SIG-M5 treated with dmso at 0.1 percent for 504 hours (cell line): Measurements from ENCODE around the gene COX7B2.

Source experiments
- DNase-seq: peaks from one replicate; lab custom pipeline; 2025; ENCODE audit not compliant: unreplicated experiment; lab: John Stamatoyannopoulos, UW

The COX7B2 gene

DNA sequence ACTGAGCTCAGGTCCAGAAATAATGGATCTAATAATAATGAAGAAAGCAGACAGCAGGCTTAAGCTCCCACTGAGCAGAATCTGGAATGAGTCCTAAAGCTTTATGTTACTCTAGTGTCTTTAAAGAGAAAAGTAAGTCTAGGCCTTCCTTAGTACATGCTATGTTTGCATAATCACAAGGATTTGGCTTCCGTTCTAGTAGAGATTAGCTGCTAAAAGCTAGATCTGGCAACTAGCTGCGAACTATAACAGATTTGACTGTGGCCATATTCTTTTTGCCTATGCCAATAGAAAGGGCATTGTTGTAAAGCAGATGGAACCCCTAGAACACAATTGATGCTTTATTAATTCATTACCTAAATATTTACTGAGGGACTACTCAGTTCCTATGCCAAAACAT lies 19.0 kb downstream of the COX7B2 start:
- no peak for DNase-seq

DNA sequence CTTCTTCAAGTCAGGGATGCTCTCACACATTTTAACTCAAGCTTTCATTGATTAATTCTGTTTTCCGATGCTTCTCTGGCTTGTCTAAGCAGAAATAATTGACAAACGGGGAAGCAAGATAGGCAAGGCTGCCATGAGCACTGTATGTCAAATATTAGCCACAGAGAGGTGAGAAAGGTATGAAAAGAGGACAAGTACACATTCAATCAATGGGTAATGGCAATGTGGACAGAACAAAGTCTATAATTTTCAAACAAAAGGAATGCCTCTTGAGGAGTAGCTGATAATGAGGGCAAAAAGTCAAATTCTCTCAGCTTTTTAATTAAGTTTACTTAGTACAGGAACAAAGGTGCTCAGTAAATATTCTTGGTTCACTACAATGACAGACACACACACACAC lies 19.6 kb downstream of the COX7B2 start:
- DNase-seq: no peak

DNA sequence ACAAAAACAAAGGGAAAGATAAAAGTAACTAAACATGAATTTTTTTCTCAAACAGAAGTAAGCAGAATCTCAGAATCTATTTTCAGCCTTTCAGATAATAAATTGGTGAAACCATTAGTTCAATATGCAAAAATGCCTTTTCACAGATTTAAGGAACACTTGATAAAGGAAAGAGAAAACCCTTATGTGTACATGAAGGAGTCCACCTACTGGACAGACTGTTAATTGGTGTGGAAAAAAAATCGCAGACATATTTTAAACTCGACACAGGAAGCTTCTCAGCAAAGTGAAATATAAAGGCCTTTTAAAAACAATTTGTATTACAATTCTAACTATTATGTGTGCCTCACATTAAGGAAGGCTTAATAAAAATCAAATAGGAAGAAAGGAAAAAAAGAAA lies 22.3 kb downstream of the COX7B2 start:
- DNase-seq: peak; percentile 5

DNA sequence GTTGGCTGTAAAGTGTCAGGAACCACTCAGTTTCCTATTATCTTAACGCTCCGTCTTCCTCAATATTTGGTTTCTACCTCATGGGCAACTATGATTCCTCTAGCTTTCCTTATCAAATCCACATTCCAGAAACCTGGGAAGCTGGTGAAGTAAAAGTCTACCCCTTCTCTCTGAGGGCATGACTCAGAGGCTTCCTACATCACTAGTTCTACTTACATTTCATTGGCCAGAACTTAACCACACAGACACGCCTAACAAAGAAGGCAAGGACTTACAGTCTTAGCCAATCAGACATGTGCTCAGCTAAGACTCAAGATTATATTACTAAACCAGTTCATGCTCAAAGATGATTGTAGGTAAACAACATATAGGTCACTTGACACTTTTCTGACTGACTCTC lies 30.4 kb downstream of the COX7B2 start:
- no peak for DNase-seq

DNA sequence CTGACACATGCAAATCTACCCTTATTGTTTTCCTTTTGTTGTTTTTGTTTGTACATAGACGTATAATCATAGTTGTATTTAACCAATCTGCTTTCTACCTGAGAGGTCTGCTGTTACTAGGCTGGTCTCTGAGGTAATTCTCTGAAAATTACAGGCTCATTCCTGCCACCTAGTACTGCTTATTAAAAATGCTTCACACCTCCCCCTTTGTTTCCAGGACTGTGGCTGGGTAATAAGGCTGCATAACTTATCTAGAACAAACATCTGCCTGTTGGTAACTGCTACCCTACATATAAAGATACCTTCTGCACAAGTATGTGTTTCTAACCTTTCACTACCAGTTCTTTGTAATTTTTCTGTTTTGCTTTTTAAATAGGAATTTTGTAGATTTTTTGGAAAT lies 34.2 kb downstream of the COX7B2 start:
- no peak for DNase-seq

DNA sequence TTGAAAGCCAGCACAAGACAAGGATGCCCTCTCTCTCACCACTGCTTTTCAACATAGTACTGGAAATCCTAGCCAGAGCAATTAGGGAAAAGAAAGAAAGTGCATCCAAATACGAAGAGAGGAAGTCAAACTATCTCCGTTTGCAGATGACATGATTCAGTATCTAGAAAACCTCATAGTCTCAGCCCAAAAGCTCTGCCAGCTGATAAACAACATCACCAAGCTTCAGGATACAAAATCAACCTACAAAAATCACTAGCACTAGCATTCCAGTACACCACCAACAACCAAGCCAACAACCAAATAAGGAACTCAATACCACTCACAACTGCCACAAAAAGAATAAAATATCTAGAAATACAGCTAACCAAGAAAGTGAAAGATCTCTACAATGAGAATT lies 38.6 kb downstream of the COX7B2 start:
- no peak for DNase-seq

DNA sequence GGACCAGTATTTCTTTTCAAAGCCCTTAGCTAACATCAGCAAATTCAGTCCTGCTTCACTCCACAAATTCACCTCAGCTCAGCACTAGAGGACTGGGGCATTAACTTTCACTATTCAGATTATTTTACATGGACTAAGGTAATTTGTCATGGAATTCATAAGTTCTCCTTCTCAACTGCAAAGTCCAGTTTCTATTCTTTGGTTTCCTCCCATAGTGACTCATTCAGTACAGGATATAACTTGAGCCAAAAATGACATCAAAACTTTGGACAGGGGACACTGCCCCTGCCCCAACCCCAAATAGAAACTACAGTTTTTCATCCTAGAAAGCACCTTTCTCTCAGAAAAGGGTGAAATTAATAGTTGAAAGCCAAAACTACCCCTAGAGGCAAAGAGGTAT lies 52.7 kb downstream of the COX7B2 start:
- no peak for DNase-seq

DNA sequence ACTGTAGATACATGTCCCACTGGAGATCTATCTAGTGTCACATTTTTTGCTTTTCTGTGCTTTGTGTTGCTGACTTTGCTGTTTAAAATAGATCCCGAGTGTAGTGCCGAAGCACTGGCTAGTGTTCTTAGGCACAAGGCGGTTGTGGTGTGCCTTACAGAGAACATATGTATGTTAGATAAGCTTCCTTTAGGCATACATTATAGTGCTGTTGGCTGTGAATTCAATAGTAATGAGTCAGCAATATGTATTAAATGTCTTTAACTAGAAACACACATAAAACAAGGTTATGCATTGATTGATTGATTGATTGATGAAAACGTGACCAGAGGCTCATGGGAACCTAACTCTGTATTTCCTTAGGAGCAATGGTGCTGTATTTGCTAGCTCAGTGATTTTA lies 56.2 kb downstream of the COX7B2 start:
- no peak for DNase-seq

DNA sequence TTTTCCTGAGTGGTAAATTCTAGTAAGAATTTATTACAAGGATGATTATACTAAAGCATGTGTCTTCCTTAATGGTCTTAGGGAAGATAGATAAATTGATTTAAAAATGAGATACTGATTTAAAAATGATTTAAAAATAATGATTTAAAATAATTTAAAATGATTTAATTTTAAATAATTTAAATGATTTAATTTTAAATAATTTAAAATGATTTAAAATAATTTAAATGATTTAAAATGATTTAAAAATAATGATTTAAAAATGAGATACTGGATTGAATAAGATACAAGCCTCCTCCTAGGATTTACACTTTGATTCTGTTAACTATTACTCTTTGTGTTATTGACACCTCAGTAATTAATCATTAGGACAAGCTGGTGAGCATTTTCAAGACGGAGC lies 59.0 kb downstream of the COX7B2 start:
- no peak for DNase-seq

DNA sequence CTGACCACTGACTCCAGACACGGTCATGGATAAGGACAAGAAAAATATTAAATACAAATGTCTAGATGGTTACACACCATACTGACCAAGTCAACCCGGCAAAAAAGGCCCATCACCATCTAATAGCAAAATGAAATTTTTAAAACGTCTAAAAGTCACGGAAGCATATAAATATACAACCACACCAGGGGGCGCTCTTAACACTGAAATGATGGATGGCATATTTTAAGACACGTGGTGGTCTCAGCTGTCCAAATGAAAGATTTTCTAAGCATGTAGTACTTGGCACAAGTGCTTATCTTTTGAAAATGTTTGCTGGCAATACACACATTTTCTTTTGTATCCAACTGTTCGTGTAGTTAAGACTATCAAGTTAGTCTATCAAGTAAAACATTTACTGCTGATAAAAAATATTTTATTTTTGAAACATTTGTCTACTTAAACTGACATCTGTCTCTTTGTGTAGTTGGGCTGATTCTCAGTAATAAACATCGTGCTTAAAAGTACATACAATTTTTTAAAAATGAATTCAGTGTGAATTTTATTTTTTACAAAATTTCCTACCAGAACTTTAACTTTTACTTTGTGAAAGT lies 64.6 kb downstream of the COX7B2 start:
- DNase-seq: peak; percentile 56

DNA sequence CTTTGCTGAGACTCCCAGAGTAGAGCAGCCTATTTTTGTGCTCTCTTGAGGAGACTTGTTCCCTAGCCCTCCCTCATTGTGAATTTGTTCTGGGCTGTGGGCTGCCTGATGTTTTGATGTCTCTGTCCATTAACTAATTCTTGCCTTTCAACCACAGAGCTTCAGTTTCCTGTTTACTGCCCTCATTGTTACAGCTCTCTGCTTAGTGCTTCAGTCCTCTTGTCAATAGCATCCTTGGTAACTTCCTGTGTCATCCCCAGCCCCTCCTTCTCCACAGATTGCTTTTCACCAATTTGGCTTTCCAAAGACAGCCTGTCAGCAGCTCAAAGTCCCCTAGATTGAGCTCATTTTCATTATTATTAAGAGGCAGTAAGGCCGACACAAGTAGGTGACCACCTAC lies 69.9 kb downstream of the COX7B2 start:
- no peak for DNase-seq

DNA sequence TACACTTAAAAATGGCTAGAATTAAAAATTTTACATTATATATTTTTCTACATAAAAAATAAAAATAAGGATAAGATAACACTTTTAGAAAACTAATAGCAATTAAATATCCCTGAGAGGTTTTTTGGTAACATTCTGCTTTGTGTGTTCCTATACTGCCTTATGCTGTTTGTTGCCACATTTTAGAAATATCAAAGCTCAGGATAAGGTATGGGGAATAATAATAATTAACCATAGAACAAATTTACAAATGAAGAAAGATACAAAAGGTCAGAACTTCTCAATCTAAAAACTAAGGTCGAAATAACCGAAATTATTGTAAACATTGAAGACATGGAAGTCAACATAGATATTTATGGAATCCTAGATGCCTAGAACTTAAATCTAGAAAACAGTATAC lies 71.4 kb downstream of the COX7B2 start:
- no peak for DNase-seq

DNA sequence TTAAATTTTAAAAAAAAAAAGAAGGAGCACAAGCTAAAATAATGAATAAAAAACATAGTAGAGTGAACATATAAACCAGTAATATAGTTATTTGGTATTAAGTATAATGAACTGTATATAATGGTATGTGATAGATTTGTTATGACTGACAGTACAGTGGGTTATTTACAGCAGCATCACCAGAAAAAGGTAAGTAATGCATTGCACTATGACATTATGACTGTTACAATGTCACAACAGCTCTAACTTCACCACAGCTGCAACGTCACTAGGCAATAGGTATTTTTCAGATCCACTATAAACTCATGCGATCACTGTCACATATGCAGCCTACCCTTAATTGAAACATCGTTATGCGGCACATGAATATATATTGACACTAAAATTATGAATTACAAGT lies 72.5 kb downstream of the COX7B2 start:
- no peak for DNase-seq

DNA sequence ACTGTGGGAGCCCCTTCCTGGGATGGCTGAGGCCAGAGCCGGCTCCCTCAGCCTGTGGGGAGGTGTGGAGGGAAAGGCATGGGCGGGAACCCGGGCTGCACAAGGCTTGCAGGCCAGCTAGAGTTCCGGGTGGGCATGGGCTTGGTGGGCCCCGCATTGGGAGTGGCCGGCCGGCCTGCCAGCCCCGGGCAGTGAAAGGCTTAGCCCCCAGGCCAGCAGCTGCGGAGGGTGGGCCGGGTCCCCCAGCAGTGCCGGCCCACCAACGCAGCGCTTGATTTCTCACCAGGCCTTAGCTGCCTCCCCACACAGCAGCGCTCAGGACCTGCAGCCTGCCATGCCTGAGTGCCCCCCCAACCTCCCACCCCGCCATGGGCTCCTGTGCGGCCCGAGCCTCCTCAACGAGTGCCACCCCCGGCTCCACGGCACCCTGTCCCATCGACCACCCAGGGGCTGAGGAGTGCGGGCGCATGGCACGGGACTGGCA lies 78.0 kb downstream of the COX7B2 start:
- no peak for DNase-seq

DNA sequence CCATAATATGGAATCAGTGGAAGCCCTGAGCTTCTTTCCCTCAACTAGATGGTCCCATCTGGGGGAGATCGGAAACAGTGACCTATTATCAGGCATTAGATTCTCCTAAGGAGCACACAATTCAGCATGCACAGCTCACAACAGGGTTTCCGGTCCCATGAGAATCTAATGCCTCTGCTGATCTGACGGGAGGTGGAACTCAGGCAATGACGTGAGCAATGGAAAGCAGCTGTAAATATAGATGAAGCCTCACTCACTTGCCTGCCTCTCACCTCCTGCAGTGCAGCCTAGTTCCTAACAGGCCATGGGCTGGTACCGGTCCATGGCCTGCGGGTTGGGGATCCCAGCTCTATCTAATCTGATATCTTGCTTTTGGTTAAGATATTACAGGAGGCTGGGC lies 88.9 kb downstream of the COX7B2 start:
- no peak for DNase-seq

DNA sequence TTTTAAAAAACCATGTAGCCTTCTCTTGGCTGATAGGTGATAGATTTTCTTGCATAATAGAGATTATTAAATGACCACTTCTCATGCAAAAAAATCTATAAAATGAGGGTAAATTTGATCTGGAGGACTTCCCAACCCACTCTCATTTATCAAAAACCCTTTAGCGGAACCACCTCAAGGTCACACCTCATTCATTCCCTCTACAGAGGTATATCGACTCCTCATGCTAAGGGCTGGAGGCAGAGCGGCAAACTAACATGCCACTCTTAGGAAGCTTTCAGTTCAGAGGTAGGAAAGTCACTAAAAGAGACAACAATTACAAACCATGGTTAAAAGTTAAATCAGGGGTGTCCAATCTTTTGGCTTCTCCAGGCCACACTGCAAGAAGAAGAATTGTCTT lies 90.0 kb downstream of the COX7B2 start:
- no peak for DNase-seq

DNA sequence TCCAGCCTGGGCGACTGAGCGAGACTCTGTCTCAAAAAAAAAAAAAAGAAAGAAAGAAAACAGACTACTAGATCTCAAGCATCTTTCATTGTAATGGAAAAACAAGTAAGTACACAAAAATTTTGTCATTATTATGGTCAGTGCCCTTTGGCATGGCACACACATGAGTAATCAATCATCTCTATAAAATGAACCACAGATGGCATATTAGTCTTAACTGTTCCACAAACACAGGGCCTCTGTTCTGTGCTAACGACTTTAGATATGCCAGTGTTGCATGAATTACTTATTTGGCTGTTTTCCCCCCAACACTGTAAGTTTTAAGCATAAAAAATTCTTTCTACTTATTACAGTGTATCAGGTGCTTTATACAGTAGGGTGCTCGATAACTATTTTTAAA lies 90.4 kb downstream of the COX7B2 start:
- DNase-seq: no peak

DNA sequence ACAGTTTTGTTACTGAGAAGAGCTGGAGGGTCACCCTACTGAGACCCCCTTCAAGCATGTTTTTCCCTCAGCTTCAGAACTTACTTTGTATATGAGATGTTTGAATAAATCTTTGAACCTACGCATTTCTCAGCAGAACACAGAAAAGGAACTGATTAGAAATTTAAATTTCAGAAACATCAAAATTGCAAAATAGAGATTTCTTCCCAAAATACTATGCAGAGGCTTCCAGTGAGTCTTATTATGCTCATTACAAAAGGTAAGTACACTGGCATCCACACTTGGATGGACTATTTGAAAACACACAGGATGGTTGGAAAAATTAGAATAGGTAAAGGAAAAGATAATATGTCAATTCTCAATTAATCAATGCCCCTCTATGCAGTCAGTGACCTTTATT lies 91.2 kb downstream of the COX7B2 start:
- DNase-seq: no peak

DNA sequence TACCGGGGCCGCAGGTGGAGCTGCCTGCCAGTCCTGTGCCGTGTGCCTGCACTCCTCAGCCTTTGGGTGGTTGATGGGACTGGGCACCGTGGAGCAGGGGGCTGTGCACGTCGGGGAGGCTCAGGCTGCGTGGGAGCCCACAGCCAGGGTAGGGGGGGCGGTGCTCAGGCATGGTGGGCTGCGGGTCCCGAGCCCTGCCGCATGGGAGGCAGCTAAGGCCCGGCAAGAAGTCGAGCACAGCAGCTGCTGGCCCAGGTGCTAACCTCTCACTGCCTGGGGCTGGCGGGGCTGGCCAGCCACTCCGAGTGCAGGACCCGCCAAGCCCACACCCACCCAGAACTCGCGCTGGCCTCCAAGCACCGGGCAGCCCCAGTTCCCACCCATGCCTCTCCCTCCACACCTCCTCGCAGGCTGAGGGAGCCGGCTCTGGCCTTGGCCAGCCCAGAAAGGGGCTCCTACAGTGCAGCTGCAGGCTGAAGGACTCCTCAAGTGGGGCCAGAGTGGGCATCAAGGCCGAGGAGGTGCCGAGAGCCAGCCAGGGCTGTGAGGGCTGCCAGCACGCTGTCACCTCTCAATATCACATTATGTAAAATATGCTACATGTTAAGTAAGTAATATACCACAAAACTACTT lies 104.1 kb downstream of the COX7B2 start:
- no peak for DNase-seq

DNA sequence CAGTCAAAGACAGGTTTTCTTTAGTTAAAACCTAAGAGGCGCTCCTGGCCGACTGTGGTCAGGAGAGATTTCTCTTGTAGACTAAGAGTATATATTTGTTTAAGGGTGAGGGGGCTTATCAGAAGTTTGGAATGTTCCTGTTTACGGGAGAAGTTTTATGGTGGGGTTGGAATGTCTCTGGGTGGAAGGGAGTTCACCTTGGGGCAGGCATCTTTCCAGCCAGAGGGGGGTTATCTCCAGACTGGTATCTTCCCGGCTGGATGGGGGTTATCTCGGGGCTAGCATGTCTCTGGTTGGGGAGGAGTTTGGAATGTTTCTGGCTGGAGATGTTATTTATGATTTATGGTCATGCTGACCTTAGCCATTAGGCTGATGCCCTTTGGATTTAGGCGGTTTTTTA lies 116.0 kb downstream of the COX7B2 start:
- DNase-seq: no peak

DNA sequence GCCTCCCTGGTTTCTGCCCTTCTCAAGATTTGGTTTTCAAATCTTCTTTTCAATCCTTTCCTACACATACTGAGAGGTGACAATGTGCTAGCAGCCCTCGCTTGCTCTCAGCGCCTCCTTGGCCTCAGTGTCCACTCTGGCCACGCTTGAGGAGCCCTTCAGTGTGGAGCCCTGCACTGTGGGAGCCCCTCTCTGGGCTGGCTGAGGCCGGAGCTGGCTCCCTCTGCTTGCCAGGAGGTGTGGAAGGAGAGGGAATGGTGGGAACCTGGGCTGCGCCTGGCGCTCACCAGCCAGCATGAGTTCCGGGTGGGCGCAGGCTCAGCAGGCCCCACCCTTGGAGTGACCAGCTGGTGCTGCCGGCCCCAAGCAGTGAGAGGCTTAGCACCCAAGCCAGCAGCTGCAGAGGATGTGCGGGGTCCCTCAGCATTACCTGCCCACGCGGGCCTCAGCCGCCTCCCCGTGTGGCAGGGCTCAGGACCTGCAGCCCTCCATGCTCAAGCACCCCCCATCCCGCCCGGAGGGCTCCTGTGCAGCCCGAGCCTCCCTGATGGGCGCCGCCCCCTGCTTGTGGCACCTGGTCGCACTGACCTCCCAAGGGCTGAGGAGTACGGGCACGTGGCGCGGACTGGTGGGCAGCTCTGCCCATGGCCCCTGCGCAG lies 127.5 kb downstream of the COX7B2 start:
- DNase-seq: no peak

DNA sequence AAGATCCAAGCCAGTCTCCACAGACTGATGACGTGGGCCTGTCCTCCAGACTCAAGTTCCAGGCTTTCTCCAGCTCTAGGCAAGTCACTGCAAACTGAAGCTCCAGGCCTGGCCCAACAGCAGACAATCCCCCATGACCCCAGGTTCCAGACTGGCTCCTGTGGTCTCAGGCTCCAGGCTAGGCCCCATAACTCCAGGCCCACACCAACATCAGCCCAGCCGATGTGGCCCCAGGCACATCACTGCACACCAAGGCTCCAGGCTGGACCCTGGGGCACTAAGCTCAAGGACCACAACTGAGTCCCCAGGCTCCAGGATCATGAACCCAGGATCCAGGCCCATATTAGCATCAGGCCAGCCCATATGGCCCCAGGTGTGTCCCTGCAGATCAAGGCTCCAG lies 143.6 kb downstream of the COX7B2 start:
- no peak for DNase-seq

DNA sequence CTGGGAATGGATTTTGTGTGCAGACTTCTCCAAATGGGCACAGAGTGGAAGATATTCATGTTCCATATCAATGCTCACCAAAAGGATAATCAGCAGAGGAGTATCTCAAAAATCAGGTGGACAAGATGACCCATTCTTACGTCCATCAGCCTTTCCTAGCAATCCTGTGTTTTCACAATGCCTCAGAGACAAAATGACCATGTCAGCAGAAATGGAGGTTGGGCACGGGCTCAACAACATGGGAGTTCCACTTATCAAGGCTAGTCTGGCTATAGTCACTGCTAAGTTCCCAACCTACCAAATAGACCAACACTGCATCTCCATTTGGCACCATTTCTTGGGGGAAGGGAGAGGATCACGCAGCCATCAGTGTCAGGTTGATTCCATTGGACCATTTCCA lies 179.0 kb downstream of the COX7B2 start:
- no peak for DNase-seq
